T47D (cell line): ENCODE results near the gene SNAI3.

Source experiments
- DNase-seq, 2 experiments: peaks; one replicate each; pipeline versions ENCODE4 v3.0.0 to v3.0.0-alpha.2; 2011 to 2012; ENCODE audit warnings: low read depth in 1 of 2, low spot score in 1 of 2
- JUND ChIP-seq: IDR thresholded peaks from 2 replicates; pipeline ENCODE4 v1.6.1; 2012; ENCODE audit warnings: low read depth
- in situ Hi-C: cut with HindIII; loops from 2 replicates; pipeline ENCODE4 v1.10.0; 2016; ENCODE audit warnings: low sequenced_read_pairs, low pct_unique_long_range_greater_than_20kb

Gene SNAI3

DNA sequence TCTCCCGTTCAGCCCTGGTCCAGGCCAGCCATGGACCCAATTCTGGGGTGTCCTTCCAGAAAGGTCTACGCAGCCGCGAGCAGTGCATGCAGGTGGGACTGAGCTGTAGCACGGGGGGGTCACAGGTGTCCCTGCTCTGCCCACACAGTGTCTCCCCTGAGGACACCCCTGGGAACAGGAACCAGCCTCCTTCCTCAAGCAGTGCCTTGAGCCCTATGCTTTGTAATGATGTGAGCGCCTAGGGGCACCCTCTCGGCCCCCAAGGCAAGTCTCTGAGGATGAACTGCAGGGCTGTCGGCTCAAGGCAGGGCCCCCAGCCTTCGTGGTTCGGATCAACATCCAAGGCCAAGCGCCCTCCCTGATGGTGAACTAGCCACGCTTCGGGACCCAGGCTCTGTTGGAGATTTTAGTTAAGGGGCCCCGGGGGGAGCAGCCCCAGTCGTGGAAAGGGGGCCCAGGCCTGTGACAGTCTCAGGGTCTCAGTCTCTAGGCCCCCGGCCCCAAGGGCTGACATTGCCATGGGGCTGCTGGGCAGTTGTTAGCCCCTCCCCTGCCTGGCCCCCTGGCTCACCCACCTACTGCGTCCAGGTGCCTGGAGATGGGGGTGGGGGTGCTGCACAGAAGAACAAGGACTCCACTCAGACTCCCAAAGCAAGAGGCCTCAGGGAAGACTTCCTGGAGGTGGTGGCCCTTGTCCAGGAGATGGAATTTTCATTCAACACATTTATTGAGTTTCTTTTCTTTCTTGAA is 45.6 kb downstream of the SNAI3 start:
- DNase-seq = no peak

DNA sequence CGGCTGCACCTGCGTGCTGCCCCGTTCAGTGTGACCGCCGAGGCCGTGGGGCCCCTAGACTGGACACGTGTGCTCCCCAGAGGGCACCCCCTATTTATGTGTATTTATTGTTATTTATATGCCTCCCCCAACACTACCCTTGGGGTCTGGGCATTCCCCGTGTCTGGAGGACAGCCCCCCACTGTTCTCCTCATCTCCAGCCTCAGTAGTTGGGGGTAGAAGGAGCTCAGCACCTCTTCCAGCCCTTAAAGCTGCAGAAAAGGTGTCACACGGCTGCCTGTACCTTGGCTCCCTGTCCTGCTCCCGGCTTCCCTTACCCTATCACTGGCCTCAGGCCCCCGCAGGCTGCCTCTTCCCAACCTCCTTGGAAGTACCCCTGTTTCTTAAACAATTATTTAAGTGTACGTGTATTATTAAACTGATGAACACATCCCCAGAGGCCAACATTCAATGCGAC is 46.2 kb downstream of the SNAI3 start:
- no peak for DNase-seq
- in situ Hi-C loops = no loop called here

More for the DNA sequence above, 45.6 kb downstream of the SNAI3 start:
- in situ Hi-C loops = no loop called here
- TF ChIP-seq JUND = no peak

DNA sequence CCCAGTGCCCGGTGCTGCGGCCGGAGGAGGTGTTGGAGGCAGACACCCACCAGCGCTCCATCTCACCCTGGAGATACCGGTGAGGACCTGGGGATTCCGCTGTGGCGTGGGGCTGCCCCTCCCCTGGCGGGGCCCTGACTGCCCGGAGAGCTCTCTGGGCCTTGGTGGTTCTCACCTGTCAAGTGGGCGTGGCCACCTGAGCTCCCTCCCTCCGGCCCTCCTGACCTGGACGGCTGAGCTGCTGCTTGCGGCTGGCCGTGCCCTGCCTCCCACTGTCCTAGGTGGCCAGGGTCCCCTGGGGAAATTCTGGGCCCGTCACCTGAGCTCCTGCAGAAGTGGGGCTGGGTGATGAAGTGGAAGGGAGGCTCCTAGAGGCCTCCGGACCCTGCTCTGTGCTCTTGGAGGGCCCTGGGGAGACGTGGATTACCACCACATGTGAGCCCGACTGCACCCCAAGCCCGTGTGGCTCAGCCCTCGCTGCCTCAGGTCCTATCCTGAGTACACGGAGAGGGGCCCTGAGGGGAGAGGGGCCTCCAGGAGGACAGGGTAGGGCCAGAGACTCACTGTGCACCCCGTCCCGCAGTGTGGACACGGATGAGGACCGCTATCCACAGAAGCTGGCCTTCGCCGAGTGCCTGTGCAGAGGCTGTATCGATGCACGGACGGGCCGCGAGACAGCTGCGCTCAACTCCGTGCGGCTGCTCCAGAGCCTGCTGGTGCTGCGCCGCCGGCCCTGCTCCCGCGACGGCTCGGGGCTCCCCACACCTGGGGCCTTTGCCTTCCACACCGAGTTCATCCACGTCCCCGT is 46.9 kb downstream of the SNAI3 start:
- DNase-seq = peak; percentile 74 to 78
- TF ChIP-seq JUND = no peak
- in situ Hi-C loops = no loop called here

More for the DNA sequence above, 46.2 kb downstream of the SNAI3 start:
- no peak for TF ChIP-seq JUND

DNA sequence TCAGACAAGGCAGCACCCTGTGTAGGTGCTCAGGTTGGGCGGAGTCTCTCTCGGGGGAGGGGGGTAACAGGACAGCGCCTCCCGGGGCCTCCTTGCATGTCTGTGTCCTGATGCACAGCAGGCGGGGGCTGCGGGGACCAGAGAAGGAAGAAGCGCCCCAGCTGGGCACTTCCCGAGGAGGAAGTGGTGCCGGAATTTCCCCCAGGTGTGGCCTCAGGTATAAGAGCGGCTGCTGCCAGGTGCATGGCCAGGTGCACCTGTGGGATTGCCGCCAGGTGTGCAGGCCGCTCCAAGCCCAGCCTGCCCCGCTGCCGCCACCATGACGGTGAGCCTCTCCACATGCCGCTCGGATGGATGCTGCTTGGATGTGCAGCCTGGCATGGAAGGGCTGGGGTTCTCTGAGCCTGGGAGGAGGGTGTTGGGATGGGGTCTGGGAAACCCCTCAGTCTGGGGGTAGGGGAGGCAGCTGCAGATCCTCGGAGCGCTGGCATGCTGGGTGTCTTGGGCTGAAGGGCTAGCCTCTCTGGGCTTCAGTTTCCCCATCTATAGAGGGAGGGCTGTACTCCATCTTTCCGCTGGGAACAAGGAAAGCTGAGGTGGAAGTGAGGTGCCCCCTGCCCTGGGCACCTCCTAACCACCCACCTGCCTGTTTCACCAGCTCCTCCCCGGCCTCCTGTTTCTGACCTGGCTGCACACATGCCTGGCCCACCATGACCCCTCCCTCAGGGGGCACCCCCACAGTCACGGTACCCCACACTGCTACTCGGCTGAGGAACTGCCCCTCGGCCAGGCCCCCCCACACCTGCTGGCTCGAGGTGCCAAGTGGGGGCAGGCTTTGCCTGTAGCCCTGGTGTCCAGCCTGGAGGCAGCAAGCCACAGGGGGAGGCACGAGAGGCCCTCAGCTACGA is 47.7 kb downstream of the SNAI3 start, which contains the start of gene IL17C:
Gene IL17C (plus strand): TSS at position 250 of the 908 bp plus-strand sequence. CDS start 70 bp downstream, at position 320.
- DNase-seq = peak; percentile 54 to 63
- no peak for TF ChIP-seq JUND
- in situ Hi-C loops = no loop called here

DNA sequence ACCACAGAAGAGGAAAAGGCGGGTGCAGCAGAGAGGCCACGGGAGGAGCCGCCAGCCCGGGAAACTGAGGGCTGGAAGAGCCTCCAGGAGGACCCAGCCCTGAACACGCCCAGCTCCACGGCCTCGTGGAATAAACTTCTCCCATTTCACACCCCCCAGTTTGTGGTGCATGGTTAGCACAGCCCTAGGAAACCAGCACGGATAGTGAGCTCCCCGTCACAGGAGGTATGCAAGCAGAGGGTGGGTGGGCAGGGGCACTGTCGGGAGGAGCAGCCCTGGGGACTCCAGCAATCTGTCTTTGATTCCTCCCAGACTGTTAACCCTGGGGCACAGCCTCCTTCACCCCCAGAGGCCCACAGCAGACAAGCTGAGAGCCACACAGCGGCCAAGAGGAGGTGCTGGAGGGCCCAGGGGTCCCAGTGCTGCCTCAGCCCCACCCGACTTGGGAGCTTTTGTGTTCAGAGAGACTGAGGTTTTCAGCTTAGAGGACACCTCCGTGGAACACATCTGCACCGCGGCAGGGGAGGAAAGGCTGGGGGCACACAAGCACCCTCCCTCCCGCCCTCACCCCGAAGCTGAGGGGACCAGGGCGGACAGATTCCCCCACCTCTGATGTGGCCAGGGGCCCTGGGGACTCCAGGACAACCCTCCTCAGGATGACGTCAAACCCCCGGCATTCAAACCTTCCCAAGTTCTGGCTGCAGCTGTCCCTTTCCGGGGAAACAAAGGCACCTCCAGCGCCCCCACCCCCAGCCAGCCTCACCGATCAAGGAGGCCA is 49.6 kb downstream of the SNAI3 start:
- in situ Hi-C loops = no loop called here
- no peak for TF ChIP-seq JUND
- no peak for DNase-seq

DNA sequence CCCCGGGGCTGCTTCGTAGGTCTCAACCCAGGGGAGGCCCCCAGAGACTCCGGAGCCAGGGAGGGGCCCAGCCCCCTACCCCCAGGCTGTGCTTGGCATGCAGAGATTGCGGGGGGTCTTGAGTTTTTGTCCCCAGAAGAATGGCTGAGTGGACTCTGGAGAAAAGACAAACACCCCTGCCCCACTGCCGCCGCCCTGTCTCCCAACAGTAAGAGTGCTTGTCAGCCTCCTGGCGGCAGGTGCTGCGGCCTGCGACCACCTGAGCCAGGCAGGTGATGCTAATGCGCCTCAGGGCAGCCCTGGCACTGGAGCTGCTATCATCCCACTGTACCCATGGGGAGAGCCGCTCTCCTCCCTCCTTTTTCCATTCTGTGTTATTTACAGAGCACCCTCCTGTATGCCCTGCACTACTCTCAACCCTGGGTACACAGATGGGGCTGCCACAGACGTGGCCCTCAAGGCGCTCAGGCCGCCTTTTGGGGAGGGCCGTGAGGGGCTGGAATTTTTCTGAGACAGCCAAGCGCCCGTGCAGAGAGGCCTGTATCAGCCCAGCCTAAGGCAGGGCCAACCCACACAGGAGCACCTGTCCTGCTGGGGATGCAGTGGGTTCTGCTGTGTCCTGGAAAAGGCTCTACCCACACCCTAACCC is 50.5 kb downstream of the SNAI3 start:
- in situ Hi-C loops = no loop called here
- TF ChIP-seq JUND = no peak
- no peak for DNase-seq

DNA sequence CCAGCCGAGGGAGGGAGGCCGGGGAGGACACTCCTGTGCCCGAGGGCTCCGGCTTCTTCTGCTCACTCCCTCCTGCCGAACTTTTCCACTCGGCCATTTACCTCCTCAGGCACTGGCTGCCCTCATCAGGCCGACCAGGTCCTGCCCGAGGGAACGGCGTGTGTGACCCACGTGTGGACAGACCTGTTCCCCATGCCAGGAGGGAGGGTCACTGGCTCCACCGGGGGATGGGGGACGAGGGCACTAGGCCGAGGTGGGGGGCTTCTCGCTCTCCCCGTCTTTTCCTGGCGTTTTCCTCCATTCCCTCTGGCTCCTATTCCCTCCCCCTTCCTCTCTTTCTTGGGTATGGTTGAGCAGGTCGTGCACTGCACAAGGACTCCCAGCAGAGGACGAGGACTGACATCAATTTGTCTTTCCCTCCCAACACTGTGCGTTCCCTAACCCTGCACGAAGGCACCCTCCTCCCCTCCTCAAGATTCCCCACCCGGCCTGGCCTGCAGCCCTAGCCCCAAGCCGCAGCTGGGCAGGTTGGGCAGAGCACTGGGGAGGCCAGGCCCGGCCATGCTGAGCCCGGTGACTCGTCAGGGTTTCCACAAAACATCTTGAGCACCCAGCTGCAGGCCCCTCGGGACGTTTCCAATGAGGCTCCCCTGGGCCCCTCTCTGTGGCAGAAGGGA is 51.2 kb downstream of the SNAI3 start:
- no peak for DNase-seq
- TF ChIP-seq JUND = no peak
- in situ Hi-C loops = no loop called here

DNA sequence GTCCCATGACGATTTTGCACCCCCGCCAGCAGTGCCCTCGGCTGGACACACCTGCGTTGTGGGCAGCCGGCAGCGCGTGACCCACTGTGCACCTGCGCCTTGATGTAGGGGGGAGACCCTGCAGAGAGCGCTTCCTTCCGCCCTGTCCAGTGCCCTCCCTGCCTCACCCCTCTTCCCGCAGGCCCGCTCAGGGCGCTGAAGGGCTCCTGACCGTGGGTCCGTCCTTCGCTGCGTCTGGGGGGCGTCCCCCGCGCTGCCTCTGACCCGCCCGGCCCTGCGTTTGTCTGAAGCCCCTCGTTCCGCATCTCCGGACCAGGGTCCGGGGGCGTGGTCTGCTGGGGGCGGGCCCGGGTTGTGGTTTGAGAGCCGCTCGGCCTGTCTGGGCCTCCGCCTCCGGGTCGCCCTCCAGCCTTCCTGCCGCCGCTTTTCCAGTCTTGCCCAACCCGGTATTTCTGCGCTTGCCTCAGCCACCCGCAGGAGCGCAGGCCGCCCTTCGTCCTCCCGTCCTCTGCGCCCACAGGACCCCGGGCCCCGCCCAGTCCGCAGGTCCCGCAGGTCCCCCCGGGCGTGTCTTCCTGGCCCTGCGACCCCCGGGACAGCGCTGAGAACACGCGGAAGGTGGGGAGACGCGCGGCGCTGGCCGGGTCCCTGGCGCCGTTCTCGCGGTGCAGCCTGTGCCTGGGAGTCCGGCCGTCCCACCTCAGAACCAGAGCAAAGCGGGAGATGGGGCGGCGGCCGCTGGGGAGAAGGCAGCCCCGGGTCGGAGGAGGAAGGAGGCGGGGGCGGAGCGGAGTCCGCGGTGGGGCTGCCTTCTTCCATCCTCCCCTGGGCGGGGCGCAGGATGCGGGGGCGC is 51.9 kb downstream of the SNAI3 start:
- DNase-seq = no peak
- TF ChIP-seq JUND = no peak
- in situ Hi-C loops = no loop called here

DNA sequence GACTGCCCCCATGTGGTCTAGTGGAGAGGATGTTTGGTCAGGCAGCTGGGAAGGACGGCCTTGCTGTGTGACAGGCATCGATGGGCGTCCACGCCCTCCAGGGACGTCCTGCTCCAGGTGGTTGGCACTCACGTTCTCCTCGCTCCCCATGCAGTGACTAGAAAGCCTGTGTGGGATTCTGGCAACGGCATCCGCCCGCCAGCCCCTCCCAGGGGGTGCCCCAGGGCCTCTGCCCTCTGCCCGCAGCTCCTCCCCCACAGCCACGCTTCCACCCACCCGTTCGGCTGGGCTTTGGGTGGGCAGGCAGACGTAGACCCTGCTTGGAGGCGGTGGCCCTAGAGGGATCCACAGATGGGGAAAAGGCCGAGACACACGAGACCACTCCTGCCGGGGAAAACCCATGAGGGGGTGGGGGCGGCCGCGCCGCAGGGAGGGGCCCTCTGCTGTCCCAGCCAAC is 52.6 kb downstream of the SNAI3 start:
- TF ChIP-seq JUND = no peak
- DNase-seq = peak in 1 of 2 experiments; percentile 44
- in situ Hi-C loops = no loop called here

DNA sequence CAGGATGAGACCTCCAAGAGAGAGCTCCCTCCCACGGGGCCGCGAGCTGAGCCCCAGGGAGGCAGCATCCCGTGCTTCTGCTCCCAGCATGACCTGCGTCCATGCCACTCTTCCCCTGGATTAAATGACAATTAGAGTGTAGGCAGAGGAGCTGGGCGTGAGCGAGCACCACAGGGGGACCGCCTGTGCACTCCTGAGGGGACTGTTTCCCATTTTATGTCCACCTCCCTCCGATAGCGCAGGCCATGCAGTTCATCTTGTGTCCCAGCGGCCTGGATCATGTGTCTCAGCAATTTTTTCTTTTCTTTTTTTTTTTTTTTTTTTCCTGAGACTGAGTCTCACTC is 53.7 kb downstream of the SNAI3 start:
- no peak for DNase-seq
- TF ChIP-seq JUND = no peak
- in situ Hi-C loops = no loop called here
